Effector memory CD8-positive, alpha-beta T cell (primary cell): Measurements from ENCODE around the gene LHFPL3.

Source experiments
- ATAC-seq: fragments of 150-1000 bp; cut with Tn5 transposase; replicated peaks from 2 replicates; pipeline ENCODE4 v1.10.0; 2021; ENCODE audit warnings: mild to moderate bottlenecking, moderate library complexity
- DNase-seq, 3 experiments: peaks; one replicate each; pipeline ENCODE4 v3.0.0; 2021
- H3K27ac Mint-ChIP-seq, 2 donors: one replicate each; pipeline ENCODE4 v1.8.0; 2022; ENCODE audit warnings: mild to moderate bottlenecking in 2 of 2, mixed read lengths in 2 of 2, moderate library complexity in 2 of 2
- H3K27me3 Mint-ChIP-seq, 2 donors: one replicate each; pipeline ENCODE4 v1.8.0; 2022; ENCODE audit warnings: mixed read lengths in 2 of 2
- H3K36me3 Mint-ChIP-seq: one replicate; pipeline ENCODE4 v1.8.0; 2022; ENCODE audit warnings: mild to moderate bottlenecking, moderate library complexity, mixed read lengths; ENCODE audit not compliant: insufficient read depth
- H3K4me1 Mint-ChIP-seq, 2 donors: one replicate each; pipeline ENCODE4 v1.8.0; 2022; ENCODE audit warnings: low read depth in 2 of 2, mixed read lengths in 2 of 2
- H3K4me3 Mint-ChIP-seq, 2 donors: one replicate each; pipeline ENCODE4 v1.8.0; 2022; ENCODE audit warnings: mild to moderate bottlenecking in 2 of 2, mixed read lengths in 2 of 2, moderate library complexity in 2 of 2
- H3K9me3 Mint-ChIP-seq, 2 donors: one replicate each; pipeline ENCODE4 v1.8.0; 2022; ENCODE audit warnings: mixed read lengths in 2 of 2

The LHFPL3 gene

GRCh38 chr7:104890216-104890615 is 561.8 kb downstream of the LHFPL3 start:
- Mint-ChIP-seq H3K36me3 (peaks cover 4% of the 10 kb centered on the region), H3K4me1 (no peaks in the 10 kb centered on the region), H3K27me3 (peaks cover 13 to 15% of the 10 kb centered on the region in 2 donors), H3K27ac (no peak overlapping the region), H3K4me3 (no peak overlapping the region), H3K9me3 (no peaks in the 10 kb centered on the region)
- ATAC-seq (no peak), DNase-seq (no peak)

GRCh38 chr7:104891949-104892348 is 563.5 kb downstream of the LHFPL3 start:
- ATAC-seq (no peak), DNase-seq (no peak)
- Mint-ChIP-seq H3K36me3 (no peaks in the 10 kb centered on the region), H3K4me1 (no peaks in the 10 kb centered on the region), H3K9me3 (no peaks in the 10 kb centered on the region), H3K27me3 (peaks cover 0 to 8% of the 10 kb centered on the region in 2 donors), H3K27ac (no peak overlapping the region), H3K4me3 (no peak overlapping the region)

- no peaks in the 10 kb centered on the region for H3K9me3 Mint-ChIP-seq
- DNase-seq, result no peak
- peaks cover 4 to 5% of the 10 kb centered on the region in 2 donors for H3K4me1 Mint-ChIP-seq
- peaks cover 3% of the 10 kb centered on the region for H3K36me3 Mint-ChIP-seq
- no peak overlapping the region for H3K4me3 Mint-ChIP-seq
- H3K27me3 Mint-ChIP-seq, result peaks cover 5 to 12% of the 10 kb centered on the region in 2 donors
- no peak for ATAC-seq
- no peak overlapping the region for H3K27ac Mint-ChIP-seq
Measured at GRCh38 chr7:104894314-104894713, 565.9 kb downstream of the LHFPL3 start.

- peaks cover 10 to 14% of the 10 kb centered on the region in 2 donors for H3K27me3 Mint-ChIP-seq
- no peak for DNase-seq
- H3K36me3 Mint-ChIP-seq, result peaks cover 3% of the 10 kb centered on the region
- peaks cover 4 to 5% of the 10 kb centered on the region in 2 donors for H3K4me1 Mint-ChIP-seq
- no peak overlapping the region for H3K27ac Mint-ChIP-seq
- no peaks in the 10 kb centered on the region for H3K9me3 Mint-ChIP-seq
- no peak for ATAC-seq
- no peak overlapping the region for H3K4me3 Mint-ChIP-seq
Measured at GRCh38 chr7:104894726-104895521, 566.5 kb downstream of the LHFPL3 start.

GRCh38 chr7:104895522-104896236 is 567.3 kb downstream of the LHFPL3 start:
- Mint-ChIP-seq H3K27ac (no peak overlapping the region), H3K9me3 (no peaks in the 10 kb centered on the region), H3K36me3 (peaks cover 3% of the 10 kb centered on the region), H3K27me3 (peaks cover 10 to 14% of the 10 kb centered on the region in 2 donors), H3K4me3 (no peak overlapping the region), H3K4me1 (peaks cover 4 to 5% of the 10 kb centered on the region in 2 donors)
- no peak for DNase-seq
- no peak for ATAC-seq

GRCh38 chr7:104898434-104898833 is 570.0 kb downstream of the LHFPL3 start:
- DNase-seq (no peak), ATAC-seq (no peak)
- no peak overlapping the region for H3K27ac Mint-ChIP-seq
- H3K4me3 Mint-ChIP-seq, result no peak overlapping the region
- no peaks in the 10 kb centered on the region for H3K9me3 Mint-ChIP-seq
- peaks cover 5% of the 10 kb centered on the region for H3K36me3 Mint-ChIP-seq
- peaks cover 6 to 10% of the 10 kb centered on the region in 2 donors for H3K27me3 Mint-ChIP-seq
- peaks cover 4 to 5% of the 10 kb centered on the region in 2 donors for H3K4me1 Mint-ChIP-seq

- peaks cover 5% of the 10 kb centered on the region for H3K36me3 Mint-ChIP-seq
- peaks cover 6 to 21% of the 10 kb centered on the region in 2 donors for H3K27me3 Mint-ChIP-seq
- H3K4me1 Mint-ChIP-seq, result peaks cover 4 to 5% of the 10 kb centered on the region in 2 donors
- DNase-seq (no peak), ATAC-seq (no peak)
- no peak overlapping the region for H3K27ac Mint-ChIP-seq
- H3K9me3 Mint-ChIP-seq, result no peaks in the 10 kb centered on the region
- H3K4me3 Mint-ChIP-seq, result no peak overlapping the region
Measured at GRCh38 chr7:104900525-104901239, 572.3 kb downstream of the LHFPL3 start.

GRCh38 chr7:104901240-104901619 is 572.8 kb downstream of the LHFPL3 start:
- Mint-ChIP-seq H3K36me3 (peaks cover 5% of the 10 kb centered on the region), H3K4me1 (peaks cover 4 to 5% of the 10 kb centered on the region in 2 donors), H3K27me3 (peaks cover 11 to 21% of the 10 kb centered on the region in 2 donors), H3K27ac (no peak overlapping the region), H3K4me3 (no peak overlapping the region), H3K9me3 (no peaks in the 10 kb centered on the region)
- DNase-seq (no peak), ATAC-seq (no peak)

GRCh38 chr7:104902183-104902582 is 573.8 kb downstream of the LHFPL3 start:
- DNase-seq (no peak), ATAC-seq (no peak)
- peaks cover 16 to 21% of the 10 kb centered on the region in 2 donors for H3K27me3 Mint-ChIP-seq
- H3K36me3 Mint-ChIP-seq, result peaks cover 5% of the 10 kb centered on the region
- H3K9me3 Mint-ChIP-seq, result no peaks in the 10 kb centered on the region
- no peak overlapping the region for H3K4me3 Mint-ChIP-seq
- H3K27ac Mint-ChIP-seq, result no peak overlapping the region
- H3K4me1 Mint-ChIP-seq, result peaks cover 3 to 4% of the 10 kb centered on the region in 2 donors

GRCh38 chr7:104903044-104903443 is 574.6 kb downstream of the LHFPL3 start:
- Mint-ChIP-seq H3K4me1 (no peaks in the 10 kb centered on the region), H3K27ac (no peak overlapping the region), H3K9me3 (no peaks in the 10 kb centered on the region), H3K4me3 (no peak overlapping the region), H3K27me3 (peaks cover 21% of the 10 kb centered on the region in 2 donors), H3K36me3 (peaks cover 5% of the 10 kb centered on the region)
- no peak for DNase-seq
- no peak for ATAC-seq

GRCh38 chr7:104903846-104904245 is 575.4 kb downstream of the LHFPL3 start:
- Mint-ChIP-seq H3K27ac (no peak overlapping the region), H3K9me3 (no peaks in the 10 kb centered on the region)
- no peak for DNase-seq

GRCh38 chr7:104906032-104906431 is 577.6 kb downstream of the LHFPL3 start:
- H3K27ac Mint-ChIP-seq, result no peak overlapping the region
- H3K4me1 Mint-ChIP-seq, result no peaks in the 10 kb centered on the region
- H3K36me3 Mint-ChIP-seq, result peaks cover 3% of the 10 kb centered on the region
- no peak for ATAC-seq
- no peak overlapping the region for H3K4me3 Mint-ChIP-seq
- no peaks in the 10 kb centered on the region for H3K9me3 Mint-ChIP-seq
- peaks cover 24 to 30% of the 10 kb centered on the region in 2 donors for H3K27me3 Mint-ChIP-seq
- DNase-seq, result no peak

More at GRCh38 chr7:104903846-104904245, 575.4 kb downstream of the LHFPL3 start:
- H3K36me3 Mint-ChIP-seq, result peaks cover 3% of the 10 kb centered on the region
- H3K27me3 Mint-ChIP-seq, result peaks cover 22 to 25% of the 10 kb centered on the region in 2 donors
- H3K4me1 Mint-ChIP-seq, result no peaks in the 10 kb centered on the region
- ATAC-seq, result no peak
- H3K4me3 Mint-ChIP-seq, result no peak overlapping the region

- peaks cover 2% of the 10 kb centered on the region for H3K36me3 Mint-ChIP-seq
- no peak for DNase-seq
- H3K27ac Mint-ChIP-seq, result no peak overlapping the region
- no peaks in the 10 kb centered on the region for H3K9me3 Mint-ChIP-seq
- H3K4me3 Mint-ChIP-seq, result no peak overlapping the region
- no peaks in the 10 kb centered on the region for H3K4me1 Mint-ChIP-seq
- peaks cover 24 to 30% of the 10 kb centered on the region in 2 donors for H3K27me3 Mint-ChIP-seq
- ATAC-seq, result no peak
Measured at GRCh38 chr7:104906556-104906955, 578.2 kb downstream of the LHFPL3 start.
